ENCODE results near the gene PNRC2.
"Not testable (repeated sequence)": the region's sequence is repeated elsewhere in the genome, so short reads cannot be mapped to it uniquely, and the experiment has no call there.

PNRC2 gene

DNA sequence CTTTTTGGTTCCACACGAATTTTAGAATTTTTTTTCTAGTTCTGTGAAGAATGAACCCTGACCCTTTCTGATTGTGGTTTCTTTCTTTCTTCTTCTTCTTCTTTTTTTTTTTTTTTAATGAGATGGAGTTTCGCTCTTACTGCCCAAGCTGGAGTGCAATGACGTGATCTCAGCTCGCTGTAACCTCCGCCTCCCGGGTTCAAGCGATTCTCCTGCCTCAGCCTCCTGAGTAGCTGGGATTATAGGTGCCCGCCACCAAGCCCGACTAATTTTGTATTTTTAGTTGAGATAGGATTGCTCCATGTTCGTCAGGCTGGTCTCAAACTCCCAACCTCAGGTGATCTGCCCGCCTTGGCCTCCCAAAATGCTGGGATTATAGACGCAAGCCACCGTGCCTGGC, 32.4 kb downstream of the PNRC2 start:
- not testable (repeated sequence) for DNase-seq (ENCODE audit: low read depth)

DNA sequence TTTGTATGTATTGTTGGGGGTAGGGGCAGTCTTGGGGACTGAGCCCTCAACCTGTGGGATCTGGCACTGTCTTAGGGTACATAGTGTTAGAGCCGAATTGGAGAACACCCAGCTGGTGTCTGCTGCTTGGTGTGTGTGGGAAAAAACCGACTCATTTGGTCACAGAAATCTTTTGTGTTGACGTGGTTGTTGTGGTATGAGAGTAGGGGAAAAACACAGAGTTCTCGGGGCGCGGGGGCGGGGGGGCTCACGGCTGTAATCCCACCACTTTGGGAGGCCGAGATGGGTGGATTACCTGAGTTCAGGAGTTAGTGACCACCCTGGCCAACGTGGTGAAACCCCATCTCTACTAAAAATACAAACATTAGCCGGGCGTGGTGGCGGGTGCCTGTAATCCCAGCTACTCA, 35.8 kb downstream of the PNRC2 start:
- no peak for DNase-seq (ENCODE audit: low read depth)

- no peak for DNase-seq (ENCODE audit: low read depth)
Observed at GRCh38 chr1:23996700-23997229, 37.1 kb downstream of the PNRC2 start.

DNA sequence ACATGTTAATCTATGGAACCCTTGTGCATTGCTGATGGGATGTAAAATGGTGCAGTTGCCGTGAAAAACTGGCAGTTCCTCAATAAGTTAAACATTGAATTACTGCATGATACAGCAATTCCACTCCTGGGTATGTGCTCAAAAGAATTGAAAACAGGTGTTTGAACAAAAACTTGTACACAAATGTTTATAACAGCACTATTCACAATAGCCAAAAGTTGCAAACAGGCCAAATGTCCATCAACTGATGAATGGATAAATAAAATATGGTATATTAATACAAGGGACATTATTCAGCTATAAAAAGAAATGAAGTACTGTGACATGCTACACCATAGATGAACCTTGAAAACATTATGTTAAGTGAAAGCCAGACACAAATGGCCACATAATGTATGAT, 38.2 kb downstream of the PNRC2 start:
- DNase-seq (ENCODE audit: low read depth): no peak

DNA sequence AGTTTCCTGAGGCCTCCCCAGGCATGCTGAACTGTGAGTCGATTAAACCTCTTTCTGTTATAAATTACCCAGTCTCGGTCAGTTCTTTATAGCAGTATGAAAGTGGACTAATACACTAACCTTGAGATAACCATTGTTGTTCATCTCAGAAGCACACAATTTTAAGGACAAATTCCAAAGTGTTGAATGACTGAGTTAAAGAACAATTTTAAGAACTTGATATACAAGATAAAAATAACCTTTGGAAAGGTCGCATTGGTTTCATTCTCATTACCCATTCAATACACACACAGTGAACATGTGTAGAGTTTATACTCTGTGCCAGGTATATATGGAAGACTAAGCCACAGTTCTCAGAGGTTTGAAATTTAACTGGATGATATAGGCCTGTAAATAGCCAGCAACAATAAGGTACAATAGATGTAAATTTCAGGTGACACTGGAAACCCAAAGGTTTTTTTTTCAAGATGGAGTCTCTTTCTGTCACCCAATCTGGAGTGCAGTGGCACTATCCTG, 39.6 kb downstream of the PNRC2 start:
- DNase-seq (ENCODE audit: low read depth): no peak

DNA sequence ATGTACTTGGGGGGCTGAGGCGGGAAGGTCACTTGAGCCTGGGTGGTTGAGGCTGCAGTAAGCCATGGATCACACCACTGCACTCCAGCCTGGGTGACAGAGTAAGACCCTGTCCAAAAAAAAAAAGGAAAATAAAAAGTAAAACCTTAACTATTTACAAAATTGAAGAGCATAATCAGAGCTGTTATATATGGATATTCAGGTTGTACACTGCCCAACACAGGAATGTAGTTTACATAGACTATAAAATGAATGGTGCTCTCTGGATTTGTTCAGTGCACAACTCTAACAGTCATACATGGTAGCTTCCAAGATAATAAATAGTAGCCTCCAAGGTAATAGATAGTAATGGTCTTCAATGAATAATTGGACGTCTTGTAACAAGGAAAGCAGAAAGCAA, 43.1 kb downstream of the PNRC2 start:
- DNase-seq (ENCODE audit: low read depth): no peak

GRCh38 chr1:24003331-24003972, 43.8 kb downstream of the PNRC2 start:
- no peak for DNase-seq (ENCODE audit: low read depth)

- DNase-seq (ENCODE audit: low read depth): no peak
Observed at GRCh38 chr1:24004132-24004531, 44.5 kb downstream of the PNRC2 start.

DNA sequence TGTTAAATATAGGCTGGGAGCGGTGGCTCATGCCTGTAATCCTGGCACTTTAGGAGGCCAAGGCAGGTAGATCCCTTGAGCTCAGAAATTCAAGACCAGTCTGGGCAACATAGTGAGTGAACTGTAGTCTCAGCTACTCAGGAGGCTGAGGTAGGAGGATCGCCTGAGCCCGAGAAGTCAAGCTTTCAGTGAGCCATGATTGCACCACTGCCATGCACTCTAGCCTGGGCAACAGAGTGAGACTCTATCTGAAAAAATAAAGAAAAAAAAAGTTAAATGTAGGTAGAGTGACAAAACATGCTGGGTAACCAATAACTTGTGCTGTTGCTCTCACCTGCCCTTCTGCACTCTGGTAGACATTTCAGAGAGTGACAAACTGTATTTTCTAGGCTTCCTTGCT, 45.5 kb downstream of the PNRC2 start:
- DNase-seq (ENCODE audit: low read depth): no peak

GRCh38 chr1:24007079-24007478, 47.5 kb downstream of the PNRC2 start:
- DNase-seq (ENCODE audit: low read depth): no peak

DNA sequence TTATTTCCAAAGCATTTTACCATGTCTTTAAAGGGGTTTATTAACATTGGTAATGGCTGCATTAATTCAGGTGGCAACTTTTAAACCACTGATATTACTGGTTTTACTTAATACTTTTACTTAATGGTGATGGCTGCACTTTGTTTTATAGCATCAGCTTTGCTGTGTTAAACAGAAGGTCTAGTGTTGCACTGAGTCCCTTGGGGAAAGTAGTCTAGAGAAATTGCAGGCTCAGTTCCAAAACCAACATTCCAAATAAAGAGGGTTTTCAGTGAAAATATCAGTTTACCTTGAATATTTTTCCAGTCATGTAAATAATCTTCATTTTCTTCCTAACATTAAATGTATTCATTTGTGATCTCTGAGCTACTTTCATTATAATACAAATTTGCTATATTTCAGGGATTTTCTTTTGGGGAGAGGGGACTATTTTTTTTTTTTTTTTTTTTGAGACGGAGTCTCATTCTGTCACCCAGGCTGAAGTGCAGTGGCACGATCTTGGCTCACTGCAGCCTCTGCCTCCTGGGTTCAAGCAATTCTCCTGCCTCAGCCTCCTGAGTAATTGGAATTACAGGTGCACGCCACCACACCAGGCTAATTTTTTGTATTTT, 49.1 kb downstream of the PNRC2 start:
- not testable (repeated sequence) for DNase-seq (ENCODE audit: low read depth)

GRCh38 chr1:24009406-24009805, 49.8 kb downstream of the PNRC2 start:
- no peak for DNase-seq (ENCODE audit: low read depth)

GRCh38 chr1:24010650-24011049, 51.0 kb downstream of the PNRC2 start:
- DNase-seq (ENCODE audit: low read depth): no peak

- not testable (repeated sequence) for DNase-seq (ENCODE audit: low read depth)
Observed at GRCh38 chr1:24012878-24013277, 53.2 kb downstream of the PNRC2 start.
